CD4-positive, alpha-beta T cell treated with Interleukin-4 for 4 hours (primary cell): ENCODE results near the gene RYK.
A peak's percentile ranks its signal among the peaks of the same experiment; 100 is the strongest.
"Not testable (repeated sequence)": the region's sequence is repeated elsewhere in the genome, so short reads cannot be mapped to it uniquely, and the experiment has no call there.

Experiments
- DNase-seq: peaks from one replicate; pipeline ENCODE4 v3.0.0-alpha.2; 2020

Gene RYK

GRCh38 chr3:134250717-134251220, at the start of gene RYK:
TSS of gene RYK (minus strand) at chr3:134250859. CDS start at chr3:134250654, 205 bp downstream.
- DNase-seq, result peak; percentile 76

- DNase-seq, result no peak
Observed at GRCh38 chr3:134299888-134300206, 49.2 kb upstream of the RYK start.

- DNase-seq, result no peak
Observed at GRCh38 chr3:134299185-134299887, 48.7 kb upstream of the RYK start.

GRCh38 chr3:134298249-134298648, 47.6 kb upstream of the RYK start:
- no peak for DNase-seq

GRCh38 chr3:134296616-134297015, 46.0 kb upstream of the RYK start:
- no peak for DNase-seq

GRCh38 chr3:134295930-134296329, 45.3 kb upstream of the RYK start:
- no peak for DNase-seq

- DNase-seq, result peak; percentile 80
Observed at GRCh38 chr3:134294302-134295280, 43.9 kb upstream of the RYK start.

- no peak for DNase-seq
Observed at GRCh38 chr3:134291319-134292254, 40.9 kb upstream of the RYK start.

GRCh38 chr3:134287512-134287911, 36.9 kb upstream of the RYK start:
- DNase-seq, result no peak

- no peak for DNase-seq
Observed at GRCh38 chr3:134284438-134284837, 33.8 kb upstream of the RYK start.

- no peak for DNase-seq
Observed at GRCh38 chr3:134282659-134283047, 32.0 kb upstream of the RYK start.

- no peak for DNase-seq
Observed at GRCh38 chr3:134281912-134282658, 31.4 kb upstream of the RYK start.

- DNase-seq, result no peak
Observed at GRCh38 chr3:134279466-134279865, 28.8 kb upstream of the RYK start.

- no peak for DNase-seq
Observed at GRCh38 chr3:134277066-134277660, 26.5 kb upstream of the RYK start.

GRCh38 chr3:134276086-134276485, 25.4 kb upstream of the RYK start:
- no peak for DNase-seq

GRCh38 chr3:134275110-134275509, 24.5 kb upstream of the RYK start:
- not testable (repeated sequence) for DNase-seq

GRCh38 chr3:134274571-134274970, 23.9 kb upstream of the RYK start:
- DNase-seq, result no peak

GRCh38 chr3:134267996-134268395, 17.3 kb upstream of the RYK start:
- DNase-seq, result no peak

GRCh38 chr3:134260987-134261386, 10.3 kb upstream of the RYK start:
- no peak for DNase-seq

GRCh38 chr3:134258761-134259347, 8.2 kb upstream of the RYK start:
- DNase-seq, result no peak

- DNase-seq, result no peak
Observed at GRCh38 chr3:134255404-134255803, 4.7 kb upstream of the RYK start.
